MV-4-11 (cell line): ENCODE data around the gene IFI27L2.

Experiments used
- DNase-seq: peaks from one replicate; lab custom pipeline; 2025; lab: John Stamatoyannopoulos, UW

IFI27L2 gene

GRCh38 chr14:94152676-94153075, 23.3 kb upstream of the IFI27L2 start:
- DNase-seq = no peak

- no peak for DNase-seq
Observed at GRCh38 chr14:94145902-94146527, 16.6 kb upstream of the IFI27L2 start.

DNA sequence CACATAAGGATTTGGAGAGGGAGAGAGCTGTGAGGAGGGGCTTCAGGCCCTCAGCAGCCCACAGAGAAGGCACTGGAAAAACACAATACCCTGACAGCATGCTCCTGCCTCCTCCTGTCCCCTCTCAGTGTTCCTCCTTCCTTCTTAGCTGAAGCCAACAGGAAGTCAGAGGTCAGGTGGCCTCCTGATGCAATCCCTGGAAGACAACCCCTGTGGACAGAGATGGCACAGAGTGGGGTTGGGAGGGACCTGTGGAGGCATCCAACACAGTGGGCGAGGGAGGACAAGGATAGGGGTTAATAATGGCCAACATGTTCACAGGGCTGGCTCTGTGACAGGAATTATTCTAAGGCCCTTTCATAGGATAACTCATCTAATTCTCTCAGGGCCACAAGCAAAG, 15.4 kb upstream of the IFI27L2 start:
- peak; percentile 67 for DNase-seq

GRCh38 chr14:94143711-94144110, 14.3 kb upstream of the IFI27L2 start:
- no peak for DNase-seq

DNA sequence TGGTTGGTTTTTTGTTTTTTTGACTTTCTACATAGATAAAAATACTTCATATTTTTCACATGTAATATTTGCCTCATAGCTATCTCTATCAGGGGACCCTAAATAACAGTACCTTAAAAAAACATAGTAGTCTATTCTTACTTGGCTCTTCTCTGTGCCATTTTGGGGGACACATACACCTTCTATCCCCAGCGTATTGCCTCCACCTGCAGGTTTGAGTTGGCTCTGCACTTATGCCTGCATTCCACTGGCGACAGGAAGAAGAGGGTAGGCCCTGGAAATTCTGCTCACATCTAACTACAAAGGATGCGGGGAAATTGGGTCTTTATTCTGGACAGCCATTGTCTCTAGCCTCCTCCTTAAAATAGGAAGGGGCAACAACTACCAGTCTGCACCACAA, 13.8 kb upstream of the IFI27L2 start:
- no peak for DNase-seq

GRCh38 chr14:94142836-94143235, 13.4 kb upstream of the IFI27L2 start:
- no peak for DNase-seq

- DNase-seq = no peak
Observed at GRCh38 chr14:94142247-94142646, 12.8 kb upstream of the IFI27L2 start.

DNA sequence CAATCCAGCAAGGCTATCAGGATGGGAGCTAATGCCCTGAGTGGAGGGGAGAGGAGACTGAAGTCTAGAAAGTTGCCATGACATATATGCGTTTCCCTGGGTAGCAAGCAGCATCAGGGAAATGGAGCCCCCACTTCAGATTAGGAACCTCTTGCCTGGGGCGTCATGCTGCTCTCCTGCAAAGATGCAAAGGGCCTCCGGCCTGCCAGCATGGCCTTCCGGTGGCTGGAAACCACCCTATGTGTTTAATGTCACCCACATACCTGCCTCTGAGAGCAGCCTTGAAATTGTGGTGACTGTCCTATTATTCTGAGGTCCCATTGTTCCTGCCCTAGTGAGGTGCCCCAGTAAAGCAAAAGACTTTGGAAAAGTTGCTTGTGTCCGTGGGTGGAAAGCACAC, 10.0 kb upstream of the IFI27L2 start:
- no peak for DNase-seq

GRCh38 chr14:94139006-94139405, 9.6 kb upstream of the IFI27L2 start:
- DNase-seq = no peak

GRCh38 chr14:94138251-94138650, 8.8 kb upstream of the IFI27L2 start:
- DNase-seq = no peak

DNA sequence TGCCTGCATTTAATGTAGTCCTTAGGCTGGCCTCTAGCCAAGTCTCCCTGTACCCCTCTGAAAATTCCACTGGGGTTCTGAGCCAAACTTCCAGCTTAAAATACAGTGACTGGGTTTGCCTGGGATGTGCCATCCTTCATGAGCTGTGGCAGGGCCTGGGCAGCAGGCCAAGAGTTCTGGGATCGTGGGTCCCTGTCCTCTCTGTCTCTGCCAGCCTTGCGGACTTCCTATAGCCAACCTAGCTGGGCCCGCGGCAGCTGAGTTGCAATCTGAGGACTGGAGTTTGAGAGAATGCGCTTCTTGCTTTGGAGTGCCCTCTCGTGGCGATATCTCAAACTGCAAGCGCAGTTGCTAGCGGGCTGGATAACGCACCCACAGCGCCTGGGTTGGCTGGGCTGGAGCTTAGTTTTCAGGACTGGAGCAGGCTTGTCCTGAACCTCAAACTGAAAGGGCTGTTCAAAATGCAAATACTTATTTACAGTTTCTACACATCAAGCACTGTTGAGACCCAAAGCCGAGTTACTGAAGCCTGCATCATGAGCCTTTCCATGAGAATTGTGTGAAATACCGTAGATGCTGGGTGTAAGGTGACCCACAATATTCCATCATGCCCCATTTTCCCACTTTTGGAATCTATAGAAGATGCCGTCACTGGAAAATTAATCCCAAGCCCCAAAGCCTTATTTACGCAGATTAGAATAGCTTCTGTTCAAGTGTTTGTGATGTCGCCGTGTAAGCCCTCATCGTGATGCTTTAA, 7.3 kb upstream of the IFI27L2 start:
- peak; percentile 69 for DNase-seq

DNA sequence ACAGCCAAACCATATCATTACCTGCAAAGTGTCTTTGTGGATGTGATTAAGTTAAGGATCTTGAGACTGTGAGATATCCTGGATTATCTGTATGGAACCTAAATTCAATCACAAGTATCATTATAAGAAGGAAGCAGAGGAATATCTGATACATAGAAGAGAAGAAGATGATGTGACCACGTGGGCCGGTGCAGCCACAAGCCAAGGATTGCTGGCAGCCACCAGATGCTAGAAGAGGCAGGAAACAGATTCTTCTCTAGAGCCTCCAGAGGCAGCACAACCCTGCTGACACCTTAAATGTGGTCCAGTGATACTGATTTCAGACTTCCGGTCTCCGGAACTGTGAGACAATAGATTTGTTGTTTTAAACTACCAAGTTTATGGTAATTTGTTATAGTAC, 6.1 kb upstream of the IFI27L2 start:
- no peak for DNase-seq

DNA sequence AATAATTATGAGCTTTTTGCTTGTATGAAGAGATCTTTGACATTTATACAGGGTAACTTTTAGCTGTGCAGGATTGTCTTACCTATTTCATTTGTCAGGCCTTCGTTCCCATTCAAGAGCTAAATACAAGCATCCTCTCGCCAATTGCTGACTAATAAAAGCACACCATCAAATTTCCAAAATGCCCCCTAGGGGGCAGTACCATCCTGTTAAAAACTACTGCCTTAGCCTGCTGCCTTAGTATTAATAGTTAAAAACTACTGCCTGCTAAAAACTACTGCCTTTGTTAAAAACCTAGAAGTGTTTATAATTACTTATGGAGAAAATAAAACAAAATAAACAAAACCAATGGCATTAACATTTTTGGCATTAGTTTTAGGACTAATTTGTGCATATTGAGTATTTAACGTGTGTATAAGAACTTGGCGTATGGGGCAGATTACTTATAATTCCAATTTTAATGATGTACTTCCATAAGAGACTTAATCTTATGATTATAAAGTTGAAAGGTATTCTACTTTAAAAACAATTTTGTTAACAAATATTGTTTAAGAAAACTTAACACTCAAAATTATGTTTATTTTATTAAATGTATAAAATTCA, 3.0 kb upstream of the IFI27L2 start:
- DNase-seq = peak; percentile 59

GRCh38 chr14:94129758-94130414, 482 bp upstream of the IFI27L2 start:
- peak; percentile 22 for DNase-seq

GRCh38 chr14:94128216-94128839, 1.1 kb downstream of the IFI27L2 start:
- DNase-seq = no peak

DNA sequence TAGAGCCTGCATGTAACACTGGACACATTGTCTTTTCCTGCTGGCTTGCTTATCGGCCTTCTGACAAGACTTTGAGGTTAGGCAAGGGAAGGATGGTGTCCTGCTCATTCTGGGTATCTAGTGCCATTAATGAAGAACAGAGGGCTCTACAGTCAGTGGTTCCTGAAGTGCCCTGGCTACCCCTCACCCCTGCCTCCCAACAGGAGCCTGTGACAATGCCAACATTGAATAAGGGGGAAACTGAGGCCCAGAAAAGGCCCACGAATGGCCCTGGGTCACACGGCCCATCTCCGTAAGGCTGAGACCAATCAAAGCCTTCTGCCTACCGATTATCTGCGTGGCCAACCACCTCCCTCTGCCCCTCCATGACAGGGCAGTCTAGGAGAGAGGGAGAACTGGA, 2.1 kb downstream of the IFI27L2 start:
- no peak for DNase-seq

DNA sequence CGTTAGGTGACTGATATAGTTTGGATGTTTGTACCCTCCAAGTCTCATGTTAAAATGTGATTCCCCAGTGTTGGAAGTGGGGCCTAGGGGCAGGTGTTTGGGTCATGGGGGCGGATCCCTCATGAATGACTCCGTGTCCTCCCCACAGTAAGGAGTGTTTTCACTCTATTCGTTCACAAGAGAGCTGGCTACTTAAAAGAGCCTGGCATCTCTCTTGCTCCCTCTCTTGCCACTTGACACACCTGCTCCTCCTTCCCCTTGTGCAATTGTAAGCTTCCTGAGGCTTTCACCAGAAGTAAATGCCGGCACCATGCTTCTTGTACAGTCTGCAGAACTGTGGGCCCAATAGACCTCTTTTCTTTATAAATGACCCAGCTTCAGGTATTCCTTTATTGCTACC, 2.6 kb downstream of the IFI27L2 start:
- no peak for DNase-seq

- no peak for DNase-seq
Observed at GRCh38 chr14:94126419-94126677, 3.1 kb downstream of the IFI27L2 start.

GRCh38 chr14:94125659-94126418, 3.6 kb downstream of the IFI27L2 start:
- no peak for DNase-seq

DNA sequence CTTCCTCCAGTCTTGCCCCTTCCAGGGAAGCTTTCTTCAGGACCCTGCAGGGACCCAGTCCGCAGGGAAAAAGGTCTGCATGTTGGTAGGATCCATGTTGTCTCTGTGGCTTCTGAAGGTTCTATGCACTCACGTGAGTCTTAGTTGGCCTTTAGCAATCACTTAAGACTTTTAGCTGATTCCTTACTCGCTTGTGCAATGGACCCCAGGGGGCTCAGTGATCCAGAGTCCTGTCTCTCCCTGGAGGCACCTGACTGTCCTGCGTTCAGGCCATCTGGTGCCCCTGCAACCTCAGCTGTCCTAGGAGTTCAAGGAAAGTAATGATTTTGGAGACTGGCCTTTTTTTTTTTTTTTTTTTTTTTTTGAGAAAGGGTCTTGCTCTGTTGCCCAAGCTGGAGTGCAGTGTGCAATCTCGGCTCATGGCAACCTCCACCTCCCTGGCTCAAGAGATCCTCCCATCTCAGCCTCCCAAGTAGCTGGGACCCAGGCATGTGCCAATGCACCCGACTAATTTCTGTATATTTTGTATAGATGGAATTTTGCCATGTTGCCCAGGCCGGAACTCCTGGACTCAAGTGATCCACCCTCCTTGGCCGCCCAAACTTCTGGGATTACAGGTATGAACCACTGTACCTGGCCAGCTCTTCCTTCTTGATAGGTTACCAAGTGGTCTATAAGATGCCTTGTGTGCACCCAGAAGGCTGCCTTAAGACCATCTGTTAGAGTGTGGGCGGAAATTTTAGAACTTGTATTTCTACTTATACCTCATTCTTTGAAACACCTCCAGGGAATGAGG, 4.6 kb downstream of the IFI27L2 start:
- DNase-seq = no peak

DNA sequence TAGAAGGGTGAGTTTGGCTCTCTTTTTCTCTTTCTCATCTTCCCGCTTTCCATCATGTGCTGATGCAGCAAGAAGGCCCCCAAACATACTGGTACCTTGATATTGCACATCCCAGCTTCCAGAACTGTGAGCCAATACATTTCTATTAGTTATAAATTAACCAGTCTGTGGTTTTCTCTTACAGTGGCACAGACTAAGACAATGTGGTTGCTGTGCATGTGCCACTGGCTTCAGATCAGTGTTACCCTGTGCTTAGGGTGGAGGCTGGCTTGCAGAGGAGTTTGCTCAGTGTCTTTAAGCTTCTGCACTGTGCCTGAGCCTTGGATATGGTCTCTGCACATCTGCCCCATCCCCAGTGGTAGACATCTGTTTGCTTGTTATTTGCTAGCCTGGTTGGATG, 5.5 kb downstream of the IFI27L2 start:
- no peak for DNase-seq
